Lower lobe of right lung (tissue), 2 donors: ENCODE data around the gene GLDC. TPM values are rescaled to one million over a fixed set of nuclear protein-coding genes. Genes with fewer than 3 reads are reported as not detected.

Experiments used
- ATAC-seq, 2 donors: fragments of 200-7000 bp; cut with Tn5 transposase; one replicate each; pipeline ENCODE4 v1.9.1; 2020 to 2022; ENCODE audit warnings: mild to moderate bottlenecking in 2 of 2, moderate library complexity in 2 of 2
- DNase-seq: peaks from one replicate; pipeline ENCODE4 v3.0.0-alpha.2; 2020
- H3K27ac ChIP-seq: fragments of 200-600 bp; one replicate; pipeline ENCODE4 v1.8.0; 2022
- H3K27me3 ChIP-seq: fragments of 200-600 bp; one replicate; pipeline ENCODE4 v1.8.0; 2022; ENCODE audit warnings: low read depth
- H3K36me3 ChIP-seq: fragments of 200-600 bp; one replicate; pipeline ENCODE4 v1.8.0; 2022; ENCODE audit warnings: mild to moderate bottlenecking
- H3K4me1 ChIP-seq: fragments of 200-600 bp; one replicate; pipeline ENCODE4 v1.8.0; 2022
- H3K4me3 ChIP-seq: fragments of 200-600 bp; one replicate; pipeline ENCODE4 v1.8.0; 2022; ENCODE audit warnings: mild to moderate bottlenecking
- H3K9me3 ChIP-seq: fragments of 200-600 bp; one replicate; pipeline ENCODE4 v1.8.0; 2022
- CTCF ChIP-seq: fragments of 200-600 bp; IDR thresholded peaks from one replicate; pipeline ENCODE4 v1.8.0; 2022; ENCODE audit warnings: antibody characterized with exemption, mild to moderate bottlenecking
- intact Hi-C: fragments of 100-400 bp; cut with DNase I; formaldehyde crosslinking; loops from one replicate; pipeline ENCODE4 v1.11.0; 2022
- total RNA-seq: library from RNA; stranded (reverse); fragmentation: NEBNext Ultra II Directional; extraction: Animal tissue kit (Norgen Biotek cat#: 25700); gene quantifications from one replicate; pipeline ENCODE4 v1.2.1, GENCODE V29; 2021
- donor health status: DM: no; HTN: yes; CAD: no; lungs with severe emphysema.

Gene GLDC
- total RNA-seq, 1 donor from 2014 or later, result 0.77 TPM

GRCh38 chr9:6501526-6502210 is 143.9 kb downstream of the GLDC start:
- no peak for ATAC-seq
- intact Hi-C loops, result no loop called here
- DNase-seq, result no peak
- H3K36me3 ChIP-seq, result peaks cover 91% of the 10 kb centered on the region
- H3K4me1 ChIP-seq, result no peaks in the 10 kb centered on the region
- H3K9me3 ChIP-seq, result no peaks in the 10 kb centered on the region
- no peak overlapping the region for H3K4me3 ChIP-seq
- no peak overlapping the region for H3K27ac ChIP-seq
- no peaks in the 10 kb centered on the region for H3K27me3 ChIP-seq
- no peak for TF ChIP-seq CTCF

- Histone ChIP-seq H3K4me1 (no peaks in the 10 kb centered on the region), H3K27me3 (no peaks in the 10 kb centered on the region), H3K4me3 (no peak overlapping the region), H3K9me3 (no peaks in the 10 kb centered on the region), H3K27ac (no peak overlapping the region), H3K36me3 (peaks cover 87% of the 10 kb centered on the region)
- intact Hi-C loops, result no loop called here
- no peak for ATAC-seq
- no peak for TF ChIP-seq CTCF
- DNase-seq, result no peak
Observed at GRCh38 chr9:6498982-6499381, 146.5 kb downstream of the GLDC start.

GRCh38 chr9:6495466-6495865 is 150.1 kb downstream of the GLDC start:
- no peaks in the 10 kb centered on the region for H3K4me1 ChIP-seq
- intact Hi-C loops, result no loop called here

GRCh38 chr9:6490863-6491262 is 154.7 kb downstream of the GLDC start:
- intact Hi-C loops, result no loop called here
- H3K27ac ChIP-seq, result no peak overlapping the region
- no peak for TF ChIP-seq CTCF
- DNase-seq, result no peak
- H3K4me1 ChIP-seq, result no peaks in the 10 kb centered on the region
- no peaks in the 10 kb centered on the region for H3K9me3 ChIP-seq
- no peak overlapping the region for H3K4me3 ChIP-seq
- peaks cover 59% of the 10 kb centered on the region for H3K36me3 ChIP-seq
- ATAC-seq, result no peak
- H3K27me3 ChIP-seq, result no peaks in the 10 kb centered on the region

More at GRCh38 chr9:6495466-6495865, 150.1 kb downstream of the GLDC start:
- no peak for TF ChIP-seq CTCF
- no peaks in the 10 kb centered on the region for H3K27me3 ChIP-seq
- H3K36me3 ChIP-seq, result peaks cover 66% of the 10 kb centered on the region
- DNase-seq (no peak), ATAC-seq (no peak)
- no peak overlapping the region for H3K27ac ChIP-seq
- no peaks in the 10 kb centered on the region for H3K9me3 ChIP-seq
- no peak overlapping the region for H3K4me3 ChIP-seq

- TF ChIP-seq CTCF, result no peak
- no peak for DNase-seq
- H3K9me3 ChIP-seq, result no peaks in the 10 kb centered on the region
- no peak for ATAC-seq
- no peaks in the 10 kb centered on the region for H3K4me1 ChIP-seq
- no peaks in the 10 kb centered on the region for H3K27me3 ChIP-seq
- intact Hi-C loops, result no loop called here
- peaks cover 59% of the 10 kb centered on the region for H3K36me3 ChIP-seq
- no peak overlapping the region for H3K27ac ChIP-seq
- no peak overlapping the region for H3K4me3 ChIP-seq
Observed at GRCh38 chr9:6489099-6489498, 156.4 kb downstream of the GLDC start.
